Ammon's horn (tissue), 1 donor: Measurements from ENCODE around the gene HMGXB4.

Experiments
- DNase-seq: peaks from one replicate; pipeline ENCODE4 v3.0.0-alpha.2; 2016; ENCODE audit warnings: low spot score

HMGXB4 gene

GRCh38 chr22:35311551-35311999, 54.3 kb downstream of the HMGXB4 start:
- DNase-seq, result no peak

GRCh38 chr22:35312198-35313059, 55.1 kb downstream of the HMGXB4 start:
- DNase-seq, result no peak

GRCh38 chr22:35313311-35314121, 56.2 kb downstream of the HMGXB4 start:
- no peak for DNase-seq

GRCh38 chr22:35314161-35314942, 57.1 kb downstream of the HMGXB4 start:
- no peak for DNase-seq

GRCh38 chr22:35315141-35315854, 58.0 kb downstream of the HMGXB4 start:
- DNase-seq, result no peak

- no peak for DNase-seq
Measured at GRCh38 chr22:35315855-35316745, 58.8 kb downstream of the HMGXB4 start.

GRCh38 chr22:35316751-35317150, 59.5 kb downstream of the HMGXB4 start:
- DNase-seq, result no peak

GRCh38 chr22:35317680-35318290, 60.5 kb downstream of the HMGXB4 start:
- no peak for DNase-seq

- no peak for DNase-seq
Measured at GRCh38 chr22:35318346-35319215, 61.3 kb downstream of the HMGXB4 start.

GRCh38 chr22:35319244-35319985, 62.1 kb downstream of the HMGXB4 start:
- no peak for DNase-seq

- DNase-seq, result no peak
Measured at GRCh38 chr22:35322126-35322525, 64.8 kb downstream of the HMGXB4 start.

- no peak for DNase-seq
Measured at GRCh38 chr22:35322893-35323292, 65.6 kb downstream of the HMGXB4 start.

- DNase-seq, result no peak
Measured at GRCh38 chr22:35323305-35323704, 66.0 kb downstream of the HMGXB4 start.

GRCh38 chr22:35324067-35324466, 66.8 kb downstream of the HMGXB4 start:
- no peak for DNase-seq

GRCh38 chr22:35324762-35325161, 67.5 kb downstream of the HMGXB4 start:
- DNase-seq, result no peak

- no peak for DNase-seq
Measured at GRCh38 chr22:35325209-35325608, 67.9 kb downstream of the HMGXB4 start.

GRCh38 chr22:35326854-35327562, 69.7 kb downstream of the HMGXB4 start:
- DNase-seq, result no peak
